HG03159 (cell line): ENCODE results near the gene TSC22D3.
A peak's percentile ranks its signal among the peaks of the same experiment; 100 is the strongest.

Source experiments
- ATAC-seq: cut with Tn5 transposase; IDR thresholded peaks from one replicate; pipeline ENCODE4 v1.9.1; 2021; ENCODE audit warnings: mild to moderate bottlenecking, moderate library complexity; ENCODE audit not compliant: unreplicated experiment

Gene TSC22D3

GRCh38 chrX:107760304-107761077, 15.1 kb downstream of the TSC22D3 start:
- ATAC-seq, result no peak

- ATAC-seq, result no peak
These were observed 17.3 kb downstream of the TSC22D3 start for GRCh38 chrX:107758231-107758766.

GRCh38 chrX:107755721-107756120, 19.9 kb downstream of the TSC22D3 start:
- no peak for ATAC-seq

GRCh38 chrX:107753187-107753586, 22.4 kb downstream of the TSC22D3 start:
- ATAC-seq, result no peak

- no peak for ATAC-seq
These were observed 22.9 kb downstream of the TSC22D3 start for GRCh38 chrX:107752714-107753113.

GRCh38 chrX:107752043-107752442, 23.5 kb downstream of the TSC22D3 start:
- no peak for ATAC-seq

GRCh38 chrX:107750861-107751445, 24.6 kb downstream of the TSC22D3 start:
- no peak for ATAC-seq

- ATAC-seq, result no peak
These were observed 25.3 kb downstream of the TSC22D3 start for GRCh38 chrX:107750263-107750662.

- no peak for ATAC-seq
These were observed 27.1 kb downstream of the TSC22D3 start for GRCh38 chrX:107748506-107748905.

GRCh38 chrX:107747596-107748161, 27.9 kb downstream of the TSC22D3 start:
- no peak for ATAC-seq

- no peak for ATAC-seq
These were observed 30.7 kb downstream of the TSC22D3 start for GRCh38 chrX:107744868-107745267.

- ATAC-seq, result no peak
These were observed 31.6 kb downstream of the TSC22D3 start for GRCh38 chrX:107743995-107744394.

GRCh38 chrX:107742700-107743191, 32.8 kb downstream of the TSC22D3 start:
- no peak for ATAC-seq

GRCh38 chrX:107741404-107741790, 34.2 kb downstream of the TSC22D3 start:
- peak; percentile 17 for ATAC-seq

- ATAC-seq, result no peak
These were observed 36.0 kb downstream of the TSC22D3 start for GRCh38 chrX:107739541-107739940.

GRCh38 chrX:107738768-107739167, 36.8 kb downstream of the TSC22D3 start:
- no peak for ATAC-seq

- no peak for ATAC-seq
These were observed 37.3 kb downstream of the TSC22D3 start for GRCh38 chrX:107738272-107738671.

- ATAC-seq, result no peak
These were observed 38.6 kb downstream of the TSC22D3 start for GRCh38 chrX:107736781-107737531.

- ATAC-seq, result no peak
These were observed 40.9 kb downstream of the TSC22D3 start for GRCh38 chrX:107734646-107735045.

- ATAC-seq, result no peak
These were observed 41.9 kb downstream of the TSC22D3 start for GRCh38 chrX:107733686-107734085.
